ENCODE measurements around the gene FAM193A.
"Not testable (repeated sequence)": the region's sequence is repeated elsewhere in the genome, so short reads cannot be mapped to it uniquely, and the experiment has no call there.

The FAM193A gene

DNA sequence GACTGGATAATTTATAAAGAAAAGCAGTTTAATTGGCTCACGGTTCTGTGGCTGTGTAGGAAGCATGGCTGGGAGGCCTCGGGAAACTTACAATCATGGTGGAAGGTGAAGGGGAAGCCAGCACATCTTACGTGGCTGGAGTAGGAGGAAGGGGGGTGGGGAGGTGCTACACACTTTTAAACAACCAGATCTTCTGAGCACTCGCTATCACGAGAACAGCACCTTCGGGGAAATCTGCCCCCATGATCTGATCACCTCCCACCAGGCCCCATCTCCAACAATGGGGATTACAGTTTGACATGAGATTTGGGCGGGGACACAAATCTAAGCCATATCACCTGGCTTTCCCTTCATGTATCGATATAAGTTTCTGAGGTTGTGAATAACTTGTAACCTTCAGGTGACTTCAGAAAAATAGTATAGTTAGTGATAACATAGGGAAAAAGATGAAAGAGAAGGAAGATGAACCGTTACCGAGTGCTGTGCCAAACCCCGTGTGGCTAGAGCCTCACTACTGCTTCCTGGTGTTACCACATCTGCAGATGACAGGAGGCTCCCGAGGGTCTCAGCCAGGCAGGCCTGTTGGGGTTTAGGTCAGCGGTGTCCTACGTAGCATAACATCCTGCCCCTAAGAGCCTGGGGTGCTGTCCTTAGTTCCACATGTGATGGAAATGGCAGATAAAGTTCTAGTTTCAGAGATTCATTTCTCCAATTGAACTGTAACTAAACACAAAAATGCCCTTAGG lies 116.1 kb downstream of the FAM193A start:
- DNase-seq (ENCODE audit: low spot score), result no peak

- DNase-seq (ENCODE audit: low spot score), result no peak
These were observed 124.3 kb downstream of the FAM193A start for GRCh38 chr4:2660596-2661211.

DNA sequence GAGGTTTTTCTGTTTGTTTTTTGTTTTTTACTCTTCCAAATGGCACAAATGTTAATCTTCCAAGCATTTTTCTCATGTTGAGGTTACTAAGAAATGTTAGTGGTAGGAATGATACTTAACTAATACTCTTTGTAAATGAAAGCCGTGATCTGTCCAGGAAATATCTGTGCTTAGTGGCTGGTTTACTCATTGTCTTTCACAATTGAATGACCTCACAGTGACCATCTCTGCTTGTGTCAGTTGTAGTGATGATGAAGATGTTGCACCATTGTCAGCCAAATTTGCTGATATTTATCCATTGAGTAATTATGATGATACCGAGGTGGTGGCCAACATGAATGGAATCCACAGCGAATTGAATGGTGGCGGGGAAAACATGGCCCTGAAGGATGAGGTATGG lies 126.2 kb downstream of the FAM193A start:
- no peak for DNase-seq (ENCODE audit: low spot score)

- no peak for DNase-seq (ENCODE audit: low spot score)
These were observed 126.8 kb downstream of the FAM193A start for GRCh38 chr4:2663275-2663674.

GRCh38 chr4:2666722-2667247 lies 130.3 kb downstream of the FAM193A start:
- DNase-seq (ENCODE audit: low spot score), result no peak

DNA sequence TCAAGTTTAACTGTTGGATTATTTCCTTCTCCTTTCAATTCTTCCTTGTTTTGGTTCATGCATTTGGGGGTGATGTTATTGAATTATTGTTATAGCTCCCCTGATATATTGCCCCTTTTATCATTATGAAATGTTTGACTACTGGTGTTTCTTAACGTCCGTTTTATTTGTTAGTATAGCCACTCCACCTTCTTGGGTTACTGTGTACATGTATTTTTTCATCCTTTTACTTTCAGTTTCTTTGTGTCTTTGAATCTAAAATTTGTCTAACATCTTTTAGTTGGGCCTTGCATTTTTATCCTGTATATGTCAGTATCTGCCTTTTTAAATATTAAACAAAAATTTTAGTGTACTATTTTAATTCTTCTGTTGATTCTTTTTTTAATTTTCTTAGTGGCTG lies 131.0 kb downstream of the FAM193A start:
- DNase-seq (ENCODE audit: low spot score), result no peak

- peak; percentile 61 for DNase-seq (ENCODE audit: low spot score)
These were observed 134.9 kb downstream of the FAM193A start for GRCh38 chr4:2671267-2671895.

DNA sequence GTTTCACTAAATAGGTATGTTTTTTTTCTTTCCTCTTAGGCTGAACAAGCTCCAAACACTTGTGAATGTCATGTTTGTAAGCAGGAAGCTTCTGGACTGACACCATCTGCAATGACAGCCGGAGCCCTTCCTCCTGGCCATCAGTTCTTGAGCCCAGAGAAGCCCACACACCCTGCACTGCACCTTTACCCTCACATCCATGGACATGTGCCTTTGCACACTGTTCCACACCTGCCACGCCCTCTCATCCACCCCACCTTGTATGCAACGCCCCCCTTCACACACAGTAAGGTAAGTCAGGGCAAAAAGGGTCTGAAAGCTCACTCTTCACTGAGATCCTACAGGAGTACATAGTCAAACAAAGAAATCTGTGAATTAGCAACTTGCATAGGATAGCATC lies 135.6 kb downstream of the FAM193A start:
- no peak for DNase-seq (ENCODE audit: low spot score)

GRCh38 chr4:2672700-2673099 lies 136.3 kb downstream of the FAM193A start:
- DNase-seq (ENCODE audit: low spot score), result no peak

DNA sequence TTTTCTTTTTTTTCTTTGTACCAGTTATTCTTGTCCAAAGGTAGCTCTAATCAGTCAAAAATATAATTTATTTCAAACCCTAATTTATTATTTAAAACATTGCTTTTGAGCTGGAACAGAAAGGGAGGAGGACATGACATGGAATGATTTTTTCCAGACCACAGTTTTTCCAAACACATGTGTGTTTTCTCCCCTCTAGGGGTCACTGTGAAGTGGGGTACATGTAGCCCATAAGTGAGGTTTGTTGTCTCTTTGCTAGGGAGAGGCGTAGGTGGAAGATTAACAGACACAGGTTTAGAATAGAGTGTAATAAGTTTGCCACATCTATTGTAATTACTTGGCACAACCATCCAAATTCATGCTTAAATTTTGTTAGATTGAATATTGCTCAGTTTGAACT lies 136.7 kb downstream of the FAM193A start:
- DNase-seq (ENCODE audit: low spot score), result no peak

DNA sequence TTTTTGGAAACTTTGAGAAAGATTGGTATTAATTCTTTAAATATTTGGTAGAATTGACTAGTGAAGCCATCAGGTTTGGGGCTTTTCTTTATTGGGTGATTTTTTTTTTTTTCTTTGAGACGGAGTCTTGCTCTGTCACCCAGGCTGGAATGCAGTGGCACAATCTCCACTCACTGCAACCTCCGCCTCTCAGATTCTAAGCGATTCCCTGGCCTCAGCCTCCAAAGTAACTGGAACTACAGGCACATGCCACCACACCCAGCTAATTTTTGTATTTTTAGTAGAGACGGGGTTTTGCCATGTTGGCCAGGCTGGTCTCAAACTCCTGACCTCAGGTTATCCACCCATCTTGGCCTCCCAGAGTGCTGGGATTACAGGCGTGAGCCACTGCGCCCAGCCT lies 143.3 kb downstream of the FAM193A start:
- DNase-seq (ENCODE audit: low spot score), result not testable (repeated sequence)

- DNase-seq (ENCODE audit: low spot score), result no peak
These were observed 148.0 kb downstream of the FAM193A start for GRCh38 chr4:2684486-2684885.

- no peak for DNase-seq (ENCODE audit: low spot score)
These were observed 149.1 kb downstream of the FAM193A start for GRCh38 chr4:2685541-2685940.

DNA sequence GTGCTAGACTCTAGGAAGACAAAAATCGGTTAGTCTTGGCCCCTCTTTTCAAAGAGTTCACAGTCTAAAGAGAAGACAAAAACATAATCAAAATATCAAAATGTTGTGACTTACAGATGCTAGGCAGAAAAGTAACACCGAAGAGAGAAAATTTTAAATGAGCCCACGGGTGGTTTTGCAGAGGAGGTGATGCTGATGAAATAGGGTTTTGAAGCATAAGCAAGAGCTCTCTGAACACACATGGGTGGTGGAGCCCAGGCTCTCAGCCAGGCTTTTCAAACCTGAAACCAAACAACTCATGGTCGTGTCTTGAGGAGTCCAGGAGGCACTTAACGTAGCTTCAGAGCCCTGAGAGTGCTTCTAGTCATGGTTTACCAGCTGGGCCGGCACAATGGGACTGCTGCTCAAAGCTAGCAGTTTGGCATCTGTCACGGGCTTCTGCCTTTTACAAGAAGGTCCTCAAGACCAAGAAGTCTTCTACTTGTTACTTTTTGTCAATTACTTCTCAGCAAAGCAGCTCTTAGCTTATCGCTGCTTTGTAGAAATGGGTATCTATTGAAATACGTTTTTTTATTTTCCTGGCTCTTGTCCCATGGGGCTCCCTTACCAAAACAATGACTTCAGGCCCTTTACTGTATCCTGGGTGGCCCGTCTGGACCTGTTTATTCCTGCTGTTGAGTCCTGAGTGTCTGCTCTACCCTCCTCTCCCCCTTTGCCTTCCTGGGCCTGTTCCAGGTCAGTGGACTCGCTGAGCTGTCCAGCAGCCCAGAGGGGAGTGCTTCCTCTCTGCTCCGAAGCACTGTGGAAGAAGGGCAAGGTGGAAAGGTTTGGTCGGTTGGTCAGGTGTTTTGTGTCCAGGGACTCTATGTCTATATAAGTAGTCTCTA lies 150.2 kb downstream of the FAM193A start:
- DNase-seq (ENCODE audit: low spot score), result no peak

- DNase-seq (ENCODE audit: low spot score), result no peak
These were observed 151.8 kb downstream of the FAM193A start for GRCh38 chr4:2688281-2688680.

GRCh38 chr4:2688697-2689096 lies 152.2 kb downstream of the FAM193A start:
- no peak for DNase-seq (ENCODE audit: low spot score)

- no peak for DNase-seq (ENCODE audit: low spot score)
These were observed 152.7 kb downstream of the FAM193A start for GRCh38 chr4:2689114-2689513.

- no peak for DNase-seq (ENCODE audit: low spot score)
These were observed 153.6 kb downstream of the FAM193A start for GRCh38 chr4:2689825-2690700.

DNA sequence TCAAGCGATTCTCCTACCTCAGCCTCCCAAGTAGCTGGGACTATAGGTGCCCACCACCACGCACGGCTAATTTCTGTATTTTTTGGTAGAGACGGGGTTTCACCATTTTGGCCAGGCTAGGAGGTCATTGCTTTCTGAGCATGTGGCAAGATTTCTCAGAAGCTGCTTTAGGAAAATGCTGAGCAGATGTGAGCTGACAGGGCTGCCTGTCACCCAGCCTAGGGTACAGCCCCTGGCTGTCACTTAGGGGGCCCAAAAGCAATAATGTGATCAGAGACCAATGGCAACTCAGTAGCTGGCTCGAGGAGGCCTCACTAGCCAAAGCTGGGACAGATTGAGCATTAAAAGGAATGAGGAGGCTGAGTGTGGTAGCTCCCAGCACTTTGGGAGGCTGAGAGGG lies 154.9 kb downstream of the FAM193A start:
- DNase-seq (ENCODE audit: low spot score), result no peak

DNA sequence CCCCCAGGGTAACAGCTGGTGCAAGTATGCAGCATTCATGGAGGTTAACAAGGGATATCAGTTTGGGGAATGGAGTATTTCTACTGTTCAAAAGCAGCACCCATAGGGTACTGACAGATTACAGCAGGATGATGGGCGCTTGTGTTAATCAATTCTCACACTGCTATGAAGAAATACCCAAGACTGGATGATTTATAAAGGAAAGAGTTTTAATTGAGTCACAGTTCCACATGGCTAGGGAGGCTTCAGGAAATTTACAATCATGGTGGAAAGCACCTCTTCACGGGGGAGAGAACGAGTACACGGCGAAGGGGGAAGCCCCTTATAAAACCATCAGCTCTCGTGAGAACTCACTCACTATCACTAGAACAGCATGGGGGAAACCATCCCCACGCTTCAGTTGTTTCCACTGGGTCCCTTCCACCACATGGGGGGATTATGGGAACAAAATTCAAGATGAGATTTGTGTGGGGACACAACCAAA lies 155.5 kb downstream of the FAM193A start:
- no peak for DNase-seq (ENCODE audit: low spot score)

GRCh38 chr4:2694691-2695090 lies 158.2 kb downstream of the FAM193A start:
- no peak for DNase-seq (ENCODE audit: low spot score)

Measured in ecto neural progenitor cell (in vitro differentiated cells).